GM19035 (cell line): ENCODE measurements around the gene KIAA0513.

ENCODE experiments used
- ATAC-seq: cut with Tn5 transposase; IDR thresholded peaks from one replicate; pipeline ENCODE4 v1.9.1; 2021; ENCODE audit not compliant: unreplicated experiment

The KIAA0513 gene

DNA sequence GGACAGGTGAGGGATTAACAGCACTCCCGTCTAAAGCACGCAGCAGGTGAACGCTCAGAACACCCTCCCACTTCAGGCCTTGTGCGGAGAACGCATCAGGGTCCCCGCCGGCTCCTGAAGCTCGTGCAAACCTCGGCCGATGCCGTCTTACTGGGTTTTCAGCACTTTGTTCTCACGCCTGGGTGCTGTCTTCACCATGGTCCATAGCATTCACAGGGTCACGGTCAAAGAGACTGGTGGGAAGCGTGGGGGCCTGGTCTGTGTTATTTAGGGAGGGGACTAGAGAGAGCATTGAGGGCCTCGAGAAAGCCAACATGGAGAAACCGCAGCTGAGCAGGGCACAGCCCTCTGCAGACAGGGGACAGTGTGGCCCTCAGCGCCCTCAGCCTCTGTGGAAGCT lies 58.1 kb downstream of the KIAA0513 start:
- ATAC-seq = no peak

DNA sequence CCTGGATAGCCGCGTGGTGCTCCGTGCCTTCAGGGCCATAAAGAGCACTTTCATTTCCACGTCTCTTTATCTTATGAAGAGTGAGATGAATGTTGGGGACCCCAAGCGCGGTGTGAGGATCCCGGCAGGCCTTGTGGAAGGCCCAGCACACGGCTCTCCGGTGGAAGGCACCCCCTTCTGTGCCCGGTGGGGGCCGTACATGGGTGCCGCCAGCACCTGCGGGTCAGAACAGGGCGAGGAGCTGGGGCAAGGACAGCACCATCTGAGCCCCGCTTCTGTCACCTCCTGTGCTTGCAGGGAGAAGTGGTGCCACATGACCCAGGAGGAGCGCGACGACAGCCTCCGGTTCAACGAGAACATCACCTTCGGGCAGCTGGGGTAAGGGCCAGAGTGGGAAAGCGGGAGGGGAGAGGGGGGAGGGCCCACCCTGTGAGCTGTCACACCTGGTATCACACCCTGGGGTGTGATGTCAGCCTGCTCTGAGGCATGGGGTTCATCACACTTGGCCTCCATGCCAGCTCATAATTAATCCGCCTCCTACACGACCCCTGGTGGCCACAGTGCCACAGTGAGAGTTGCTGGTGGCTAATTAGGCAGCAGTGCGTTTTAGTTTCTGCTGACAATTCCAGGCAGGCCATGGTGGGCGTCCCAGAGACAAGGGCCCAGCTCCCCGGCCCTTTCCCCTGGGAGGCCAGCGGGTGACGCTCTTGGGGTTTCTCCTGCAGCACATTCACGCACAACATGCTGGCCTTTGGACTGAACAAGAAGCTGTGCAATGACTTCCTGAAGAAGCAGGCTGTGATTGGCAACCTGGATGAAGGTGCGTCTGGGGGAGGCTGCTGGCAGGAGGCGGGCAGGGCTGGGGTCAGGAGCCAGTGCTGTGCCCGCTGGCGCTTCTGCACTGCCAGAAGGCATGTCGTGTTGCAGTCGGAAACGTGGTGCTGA lies 59.0 kb downstream of the KIAA0513 start:
- no peak for ATAC-seq

DNA sequence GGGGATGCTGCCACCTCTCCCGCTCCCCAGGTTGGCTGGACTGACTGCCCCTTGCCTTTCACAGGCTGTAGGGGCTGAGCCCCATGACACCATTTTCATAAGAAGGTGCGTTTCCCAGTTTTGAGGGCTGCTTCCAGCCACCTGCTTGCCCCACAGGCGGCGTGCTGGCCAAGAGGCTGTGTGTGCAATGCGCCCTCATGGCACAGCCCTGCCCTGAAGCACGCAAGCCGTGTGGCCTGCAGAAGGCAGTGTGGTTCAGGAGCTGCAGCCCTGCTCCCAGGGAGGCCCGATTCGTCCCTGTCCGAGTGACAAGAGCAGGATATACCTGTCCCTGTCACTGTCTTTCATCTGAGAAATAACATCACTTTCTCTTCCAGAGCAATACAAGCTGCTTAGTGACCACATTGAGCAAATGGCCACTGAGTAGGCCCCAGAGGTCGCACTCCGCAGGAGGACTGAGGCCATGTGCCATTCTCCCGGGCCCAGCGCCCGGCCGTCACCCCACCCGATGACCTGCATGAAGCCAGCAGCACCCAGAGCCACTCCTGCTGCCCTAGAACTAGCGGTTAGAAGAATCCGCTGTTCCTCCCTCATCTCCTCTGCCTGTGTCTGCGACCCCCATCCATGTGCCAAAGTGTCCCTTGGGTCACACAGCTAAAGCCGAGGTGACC lies 60.4 kb downstream of the KIAA0513 start:
- no peak for ATAC-seq

DNA sequence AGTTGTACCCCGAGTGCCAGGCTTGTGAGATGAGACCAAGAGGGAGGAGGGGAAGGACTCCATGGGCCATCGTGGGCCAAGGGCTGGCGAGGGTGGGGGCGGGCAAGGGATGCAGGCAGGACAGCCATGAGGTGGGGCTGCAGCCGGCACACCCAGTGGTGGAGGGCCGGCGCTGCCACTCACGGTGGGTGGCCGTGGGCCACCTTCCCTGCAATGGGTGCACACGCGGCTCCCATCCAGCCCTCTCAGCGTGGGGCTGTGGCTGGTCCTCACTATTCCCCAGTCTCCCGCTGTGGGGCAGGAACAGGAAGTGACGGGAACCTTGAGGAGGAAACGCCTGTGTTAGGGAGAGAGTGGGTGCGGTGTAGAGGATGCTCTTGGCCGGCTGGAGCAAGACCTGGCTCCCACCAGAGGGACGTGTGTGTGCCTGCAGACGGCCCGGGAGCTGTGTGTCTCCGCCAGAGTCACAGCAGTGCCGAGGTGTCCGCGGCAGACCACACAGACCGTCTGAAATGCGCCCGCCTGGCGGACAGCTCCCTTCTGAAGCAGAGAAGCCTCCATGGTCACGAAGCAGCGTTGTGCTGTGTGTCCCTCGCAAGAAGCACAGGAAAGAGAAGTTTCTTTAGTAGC lies 61.1 kb downstream of the KIAA0513 start:
- no peak for ATAC-seq

GRCh38 chr16:85089525-85089924 lies 61.9 kb downstream of the KIAA0513 start:
- ATAC-seq = no peak

DNA sequence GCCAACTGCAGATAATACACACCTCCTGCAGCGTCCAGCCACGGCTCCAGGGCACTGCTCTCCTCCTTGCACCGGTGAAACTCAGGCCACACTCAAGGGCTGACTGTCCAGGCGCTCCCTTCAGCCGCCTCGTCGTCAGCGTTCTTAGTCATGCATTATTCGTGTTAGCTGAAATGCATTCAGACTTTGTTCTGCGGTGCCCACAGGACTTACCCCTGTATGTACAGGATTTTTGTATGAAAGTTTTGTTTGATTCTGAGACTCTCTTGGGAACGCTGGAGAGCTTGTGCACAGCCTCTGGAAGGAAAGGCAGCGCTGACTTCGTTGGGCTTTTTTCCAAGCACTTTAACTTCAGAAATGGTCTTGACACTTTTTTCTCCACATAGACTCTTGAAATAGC lies 62.6 kb downstream of the KIAA0513 start:
- ATAC-seq = no peak

DNA sequence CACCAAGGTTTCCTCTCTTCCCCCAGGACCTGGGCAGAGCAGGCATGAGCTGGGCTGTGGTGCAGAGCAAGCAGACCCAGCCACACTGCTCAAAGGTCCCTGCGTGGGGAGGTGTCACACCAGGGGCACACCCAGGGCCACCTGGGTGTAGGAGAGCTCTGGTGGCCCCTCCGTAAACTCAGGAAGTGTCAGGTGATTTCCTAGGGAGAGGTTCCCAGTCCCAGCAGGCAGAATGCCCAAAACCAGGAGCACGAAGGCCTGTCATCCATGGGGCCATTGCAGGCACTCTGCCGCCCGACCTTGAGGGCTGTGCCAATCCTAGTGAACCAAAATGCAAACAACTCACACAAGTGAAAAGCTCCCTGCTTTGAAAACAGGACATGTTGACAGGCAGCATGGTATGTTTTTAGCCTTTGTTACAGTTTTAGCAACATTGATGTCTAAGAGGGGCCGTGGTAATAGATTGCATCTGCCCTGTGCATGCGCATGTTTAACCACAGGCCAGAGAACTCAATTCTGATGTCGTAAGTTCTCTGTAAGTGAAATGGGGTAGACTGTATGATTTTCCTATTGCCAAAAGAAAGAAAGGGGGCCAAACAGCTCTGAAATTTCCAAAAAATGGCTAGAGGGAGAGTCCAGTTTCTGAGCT lies 63.4 kb downstream of the KIAA0513 start:
- no peak for ATAC-seq

GRCh38 chr16:85091522-85091910 lies 63.9 kb downstream of the KIAA0513 start:
- no peak for ATAC-seq

GRCh38 chr16:85092309-85092708 lies 64.7 kb downstream of the KIAA0513 start:
- ATAC-seq = no peak

GRCh38 chr16:85092851-85093250 lies 65.3 kb downstream of the KIAA0513 start:
- ATAC-seq = no peak

GRCh38 chr16:85093705-85094104 lies 66.1 kb downstream of the KIAA0513 start:
- no peak for ATAC-seq

- ATAC-seq = no peak
These were observed 66.7 kb downstream of the KIAA0513 start for GRCh38 chr16:85094176-85094805.

GRCh38 chr16:85094812-85095211 lies 67.2 kb downstream of the KIAA0513 start:
- ATAC-seq = no peak

DNA sequence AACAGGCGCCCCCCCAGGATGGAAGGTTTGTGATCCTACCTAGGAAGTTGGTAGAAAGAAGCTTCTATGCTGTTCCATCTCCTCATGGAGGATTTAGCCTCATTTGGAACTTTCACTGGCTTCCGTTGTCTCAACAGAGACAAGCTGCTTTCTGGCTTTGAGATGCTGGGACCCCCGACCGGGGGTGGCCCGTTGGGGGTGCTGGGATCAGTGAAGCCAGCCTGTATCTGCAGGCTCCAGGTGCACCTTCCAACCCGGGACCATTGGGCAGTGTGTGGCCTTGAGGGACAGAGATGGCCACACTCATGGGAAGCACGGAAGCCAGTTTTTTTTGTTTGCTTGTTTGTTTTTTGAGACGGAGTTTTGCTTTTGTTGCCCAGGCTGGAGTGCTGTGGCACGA lies 69.3 kb downstream of the KIAA0513 start:
- ATAC-seq = no peak

GRCh38 chr16:85098565-85098964 lies 71.0 kb downstream of the KIAA0513 start:
- ATAC-seq = no peak

- ATAC-seq = no peak
These were observed 72.7 kb downstream of the KIAA0513 start for GRCh38 chr16:85100265-85100664.

DNA sequence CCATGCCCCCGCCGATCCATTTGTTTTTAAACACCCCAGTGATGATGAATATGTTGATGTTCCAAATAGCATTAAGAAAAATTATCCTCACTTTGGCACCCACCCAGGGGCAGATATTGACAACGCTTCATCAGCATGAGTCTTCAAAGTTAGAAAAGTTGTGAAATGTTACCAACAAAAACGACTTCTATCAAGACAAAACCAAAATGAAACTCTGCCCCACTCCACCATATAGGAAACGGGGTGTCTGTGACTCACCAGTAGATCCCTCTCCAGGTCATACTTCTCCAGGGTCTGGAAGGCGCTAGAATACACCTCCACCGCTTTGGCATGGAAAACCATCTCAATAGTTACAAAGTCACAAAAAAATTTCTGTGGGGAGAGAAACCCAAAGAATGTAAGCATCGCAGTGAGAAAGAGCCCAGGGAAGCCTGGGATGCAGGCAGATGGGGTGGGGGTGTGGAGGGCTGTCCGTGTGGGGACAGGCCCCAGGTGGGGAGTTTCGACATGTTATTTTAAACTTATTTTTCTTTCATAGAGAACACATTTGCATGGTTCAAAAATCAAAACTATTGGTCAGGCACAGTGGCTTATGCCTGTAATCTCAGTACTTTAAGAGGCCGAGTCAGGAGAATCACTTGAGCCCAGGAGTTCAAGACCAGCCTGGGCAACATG lies 74.5 kb downstream of the KIAA0513 start:
- no peak for ATAC-seq

- no peak for ATAC-seq
These were observed 75.8 kb downstream of the KIAA0513 start for GRCh38 chr16:85103114-85104079.

- no peak for ATAC-seq
These were observed 76.6 kb downstream of the KIAA0513 start for GRCh38 chr16:85104147-85104546.
